Keratinocyte (primary cell): ENCODE results near the gene NGF.

Experiments used
- CTCF ChIP-seq, 3 experiments: IDR thresholded peaks in 1 of 3; conservative IDR thresholded peaks in 1 of 3; optimal IDR thresholded peaks in 1 of 3; 2 replicates in 2 of 3; 3 replicates in 1 of 3; pipeline versions ENCODE3 to v1.5.1; 2011; ENCODE audit warnings: low read length in 3 of 3, mild to moderate bottlenecking in 3 of 3, moderate library complexity in 2 of 3, control low read depth in 1 of 3, inconsistent platforms in 1 of 3; ENCODE audit not compliant: insufficient read depth in 2 of 3; ENCODE audit errors: extremely low read depth in 1 of 3
- EZH2 ChIP-seq: IDR thresholded peaks from one replicate; pipeline ENCODE4 v1.6.1; 2012; ENCODE audit warnings: inconsistent platforms, mild to moderate bottlenecking, low read length, moderate library complexity

GRCh38 chr1:115283249-115283648, 54.8 kb downstream of the NGF start:
- TF ChIP-seq CTCF (optimal IDR thresholded peaks at IDR 0.05 in 1 of 3, IDR thresholded peaks at IDR 0.05 in 1 of 3, conservative IDR thresholded peaks at IDR 0.05 in 1 of 3; ENCODE audit: extremely low read depth in 1 of 3, insufficient read depth in 2 of 3, low read length in 3 of 3) (no peak), EZH2 (no peak)
